ENCODE results near the gene DPH2. TPM values are rescaled to one million over a fixed set of nuclear protein-coding genes. Genes with fewer than 3 reads are reported as not detected.

DPH2 gene
- total RNA-seq, 1 experiment from 2014 or later: 41.2 TPM

DNA sequence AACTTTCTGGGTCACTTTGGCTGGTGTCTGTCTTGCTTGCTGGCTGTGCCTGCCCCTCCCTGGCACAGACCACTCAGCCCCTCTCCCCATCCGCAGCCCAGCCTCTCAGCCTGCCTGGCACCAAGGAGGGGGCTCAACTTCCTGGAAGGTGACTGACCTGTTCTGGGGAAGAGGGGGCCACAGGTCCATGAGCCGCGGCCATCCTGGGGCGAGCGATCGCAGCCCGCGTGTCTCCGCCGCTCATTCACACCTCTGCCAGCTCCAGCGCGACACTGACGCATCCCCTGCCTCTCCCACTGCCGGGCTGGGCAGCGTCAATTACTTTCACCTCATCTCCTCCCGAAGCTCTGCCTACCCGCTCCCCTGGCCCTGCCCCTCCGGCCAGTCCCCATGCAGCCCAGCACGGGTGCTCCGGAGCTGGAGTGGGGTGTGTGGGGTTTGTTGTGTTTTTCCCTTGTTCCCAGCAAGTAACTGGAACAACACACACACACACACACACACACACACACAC, 47.1 kb downstream of the DPH2 start:
- peaks cover 9% of the 10 kb centered on the region for H3K4me1 Mint-ChIP-seq (ENCODE audit: low read depth, unreplicated experiment)
- CTCF ChIA-PET: interaction anchor here (0.6 to 1.2 kb wide), 2 partner anchors 12 to 465 kb away, joined by 5 to 6 read pairs; no protein-coding TSS in a partner anchor

DNA sequence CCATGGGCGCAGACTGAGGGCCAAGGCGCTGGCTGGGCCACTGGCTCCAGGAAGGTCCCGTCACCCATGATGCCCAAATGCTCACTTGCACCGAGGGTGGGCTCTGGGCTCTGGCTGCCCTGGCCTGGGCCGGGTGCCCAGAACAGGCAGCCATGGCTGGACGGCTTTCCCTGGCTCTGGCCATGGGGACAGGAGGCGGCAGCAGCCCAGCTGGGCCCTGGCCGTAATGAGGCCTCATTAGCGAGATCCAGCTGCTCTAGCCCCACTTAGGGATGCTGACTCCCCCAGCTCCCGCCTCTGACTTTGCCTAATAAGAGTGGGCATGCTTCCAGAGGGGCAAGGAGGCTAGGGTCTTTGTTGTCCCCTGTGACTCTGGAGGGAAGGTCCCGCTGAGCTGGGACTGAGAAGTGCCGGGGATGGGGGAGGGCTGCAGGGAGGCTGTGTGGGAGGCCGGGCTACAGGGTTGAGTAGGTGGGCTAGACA, 49.7 kb downstream of the DPH2 start:
- Mint-ChIP-seq H3K4me3 (ENCODE audit: low read depth, unreplicated experiment) (no peak overlapping the region), H3K36me3 (ENCODE audit: insufficient read depth, unreplicated experiment) (peaks cover 11% of the 10 kb centered on the region), H3K27me3 (ENCODE audit: unreplicated experiment) (no peaks in the 10 kb centered on the region), H3K4me1 (ENCODE audit: low read depth, unreplicated experiment) (peaks cover 3% of the 10 kb centered on the region), H3K9me3 (ENCODE audit: low read depth, unreplicated experiment) (no peaks in the 10 kb centered on the region), H3K27ac (ENCODE audit: unreplicated experiment) (no peak overlapping the region)
- CTCF ChIA-PET: no interaction called here
- BruUV-seq (replicated peaks): no TSS peak
- TF ChIP-seq, protein P1, sequence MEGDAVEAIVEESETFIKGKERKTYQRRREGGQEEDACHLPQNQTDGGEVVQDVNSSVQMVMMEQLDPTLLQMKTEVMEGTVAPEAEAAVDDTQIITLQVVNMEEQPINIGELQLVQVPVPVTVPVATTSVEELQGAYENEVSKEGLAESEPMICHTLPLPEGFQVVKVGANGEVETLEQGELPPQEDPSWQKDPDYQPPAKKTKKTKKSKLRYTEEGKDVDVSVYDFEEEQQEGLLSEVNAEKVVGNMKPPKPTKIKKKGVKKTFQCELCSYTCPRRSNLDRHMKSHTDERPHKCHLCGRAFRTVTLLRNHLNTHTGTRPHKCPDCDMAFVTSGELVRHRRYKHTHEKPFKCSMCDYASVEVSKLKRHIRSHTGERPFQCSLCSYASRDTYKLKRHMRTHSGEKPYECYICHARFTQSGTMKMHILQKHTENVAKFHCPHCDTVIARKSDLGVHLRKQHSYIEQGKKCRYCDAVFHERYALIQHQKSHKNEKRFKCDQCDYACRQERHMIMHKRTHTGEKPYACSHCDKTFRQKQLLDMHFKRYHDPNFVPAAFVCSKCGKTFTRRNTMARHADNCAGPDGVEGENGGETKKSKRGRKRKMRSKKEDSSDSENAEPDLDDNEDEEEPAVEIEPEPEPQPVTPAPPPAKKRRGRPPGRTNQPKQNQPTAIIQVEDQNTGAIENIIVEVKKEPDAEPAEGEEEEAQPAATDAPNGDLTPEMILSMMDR (IDR thresholded peaks at IDR 0.05; ENCODE audit: unreplicated experiment): no peak
- no peak for DNase-seq
- intact Hi-C loops (cut with micrococcal nuclease; ENCODE audit: unreplicated experiment): no loop called here

More for the DNA sequence above, 47.1 kb downstream of the DPH2 start:
- Mint-ChIP-seq H3K9me3 (ENCODE audit: low read depth, unreplicated experiment) (no peaks in the 10 kb centered on the region), H3K27me3 (ENCODE audit: unreplicated experiment) (no peaks in the 10 kb centered on the region), H3K27ac (ENCODE audit: unreplicated experiment) (no peak overlapping the region), H3K36me3 (ENCODE audit: insufficient read depth, unreplicated experiment) (peaks cover 5% of the 10 kb centered on the region), H3K4me3 (ENCODE audit: low read depth, unreplicated experiment) (no peak overlapping the region)
- no peak for DNase-seq
- no TSS peak for BruUV-seq (replicated peaks)
- TF ChIP-seq, protein P1 (IDR thresholded peaks at IDR 0.05; ENCODE audit: unreplicated experiment): no peak
- intact Hi-C loops (cut with micrococcal nuclease; ENCODE audit: unreplicated experiment): no loop called here

DNA sequence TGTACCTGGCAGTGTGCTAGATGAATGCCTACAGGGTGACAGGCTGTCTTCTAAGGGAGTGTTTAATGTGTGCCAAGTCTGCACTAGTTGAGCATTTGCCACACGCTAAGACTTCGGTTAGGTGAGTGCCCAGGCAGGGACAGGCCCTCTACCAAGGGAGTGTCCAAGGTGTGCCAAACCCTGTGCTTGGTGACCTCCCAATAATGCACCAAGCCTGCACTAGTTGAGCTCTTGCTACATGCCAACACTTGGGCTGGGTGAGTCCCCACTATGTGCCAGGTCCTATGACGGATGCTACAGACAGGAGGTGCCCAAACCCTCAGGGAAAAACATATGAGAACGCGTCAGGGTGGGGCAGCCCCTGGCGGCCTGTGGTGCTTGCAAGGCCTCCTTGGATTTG, 50.7 kb downstream of the DPH2 start:
- H3K4me3 Mint-ChIP-seq (ENCODE audit: low read depth, unreplicated experiment): no peak overlapping the region
- TF ChIP-seq, protein P1 (IDR thresholded peaks at IDR 0.05; ENCODE audit: unreplicated experiment): no peak
- intact Hi-C loops (cut with micrococcal nuclease; ENCODE audit: unreplicated experiment): no loop called here
- H3K4me1 Mint-ChIP-seq (ENCODE audit: low read depth, unreplicated experiment): peaks cover 13% of the 10 kb centered on the region
- no peak overlapping the region for H3K27ac Mint-ChIP-seq (ENCODE audit: unreplicated experiment)
- no peaks in the 10 kb centered on the region for H3K27me3 Mint-ChIP-seq (ENCODE audit: unreplicated experiment)
- no TSS peak for BruUV-seq (replicated peaks)
- DNase-seq: no peak
- H3K9me3 Mint-ChIP-seq (ENCODE audit: low read depth, unreplicated experiment): no peaks in the 10 kb centered on the region
- CTCF ChIA-PET: interaction anchor here (1.0 kb wide), 1 partner anchor 10 kb away, joined by 3 read pairs; the partner anchor contains the start of gene SLC6A9
- H3K36me3 Mint-ChIP-seq (ENCODE audit: insufficient read depth, unreplicated experiment): peaks cover 18% of the 10 kb centered on the region

DNA sequence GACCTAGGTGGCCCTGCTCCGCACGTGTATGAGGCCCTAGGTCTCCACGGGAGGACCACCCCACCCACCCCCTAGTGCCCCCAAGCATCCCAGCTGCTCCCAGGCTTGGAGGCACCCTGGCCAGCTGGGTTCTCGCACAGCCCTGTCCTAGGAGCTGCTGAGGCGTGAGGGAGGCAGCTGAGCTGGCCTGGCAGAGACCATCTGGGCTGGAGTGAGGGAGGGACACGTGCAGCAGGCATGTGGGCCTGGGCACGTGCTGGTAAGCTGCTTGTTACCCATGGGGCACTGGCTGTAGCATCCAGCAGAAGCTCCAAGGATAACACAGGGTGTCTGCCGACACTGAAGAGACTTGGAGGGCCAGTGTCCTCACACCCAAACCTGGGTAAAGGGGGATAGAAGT, 51.3 kb downstream of the DPH2 start:
- Mint-ChIP-seq H3K4me3 (ENCODE audit: low read depth, unreplicated experiment) (no peak overlapping the region), H3K36me3 (ENCODE audit: insufficient read depth, unreplicated experiment) (peaks cover 18% of the 10 kb centered on the region), H3K9me3 (ENCODE audit: low read depth, unreplicated experiment) (no peaks in the 10 kb centered on the region), H3K4me1 (ENCODE audit: low read depth, unreplicated experiment) (peaks cover 13% of the 10 kb centered on the region), H3K27ac (ENCODE audit: unreplicated experiment) (no peak overlapping the region), H3K27me3 (ENCODE audit: unreplicated experiment) (no peaks in the 10 kb centered on the region)
- TF ChIP-seq, protein P1 (IDR thresholded peaks at IDR 0.05; ENCODE audit: unreplicated experiment): no peak
- CTCF ChIA-PET: interaction anchor here (1.0 kb wide), 1 partner anchor 10 kb away, joined by 3 read pairs; the partner anchor contains the start of gene SLC6A9
- no TSS peak for BruUV-seq (replicated peaks)
- intact Hi-C loops (cut with micrococcal nuclease; ENCODE audit: unreplicated experiment): no loop called here
- no peak for DNase-seq
